NCI-H1105 treated with DMSO at 0.1 percent for 48 hours (cell line): ENCODE data around the gene MYO7B.

Experiments used
- DNase-seq: peaks from one replicate; lab custom pipeline; 2025; lab: John Stamatoyannopoulos, UW

MYO7B gene

DNA sequence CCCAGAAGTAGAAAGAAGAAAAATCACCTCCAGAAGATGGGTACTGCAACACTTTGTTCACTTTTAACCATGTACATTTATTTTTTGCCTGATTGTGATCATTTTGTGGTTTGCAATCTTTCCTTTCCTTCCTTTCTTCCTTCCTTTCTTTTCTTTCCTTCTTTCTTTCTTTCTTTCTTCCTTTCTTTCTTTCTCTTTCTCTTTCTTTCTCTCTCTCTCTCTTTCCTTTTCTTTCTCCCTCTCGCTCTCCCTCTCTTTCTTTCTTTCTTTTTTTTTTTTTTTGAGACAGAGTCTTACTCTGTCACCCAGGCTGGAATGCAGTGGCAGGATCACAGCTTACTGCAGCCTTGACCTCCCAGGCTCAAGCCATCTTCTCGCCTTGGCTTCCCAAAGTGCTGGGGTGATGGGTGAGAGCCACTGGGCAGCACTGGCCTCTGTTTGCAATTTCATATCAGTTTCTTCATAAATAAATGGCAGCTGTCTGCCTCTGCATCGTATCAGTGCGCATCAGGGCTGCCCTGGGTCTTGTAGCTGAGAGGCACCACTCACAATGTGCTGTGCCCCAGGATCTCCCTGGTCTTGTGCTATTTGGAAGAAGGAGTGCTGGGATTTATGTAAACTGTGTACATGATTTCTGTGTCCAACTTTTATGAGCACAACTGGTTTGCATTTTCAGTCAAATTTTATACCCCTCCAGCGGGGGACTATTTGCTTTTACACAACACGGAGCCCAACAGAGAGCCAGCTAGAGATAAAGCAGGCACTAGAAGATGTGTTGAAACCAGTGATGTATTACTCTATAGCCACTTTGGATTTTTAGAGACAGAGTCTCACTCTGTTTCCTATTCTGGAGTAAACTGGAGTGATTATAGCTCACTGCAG lies 146.7 kb downstream of the MYO7B start:
- no peak for DNase-seq

DNA sequence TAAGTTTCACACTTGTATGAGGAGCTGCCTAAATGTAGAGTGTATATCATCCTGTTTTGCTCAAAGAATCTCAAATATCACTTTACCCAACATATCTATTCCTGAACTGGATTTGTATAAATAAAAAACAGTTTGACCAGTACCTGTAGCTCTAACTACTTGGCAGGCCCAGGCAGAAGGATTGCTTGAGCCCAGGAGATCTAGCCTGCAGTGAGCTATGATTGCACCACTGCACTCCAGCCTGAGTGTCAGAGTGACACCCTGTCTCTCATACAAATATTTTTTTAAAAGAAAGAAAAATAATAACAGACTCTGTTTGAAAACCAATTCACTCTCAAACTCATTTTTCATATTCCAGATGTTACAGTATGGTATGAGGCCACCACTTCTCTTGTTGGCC lies 147.6 kb downstream of the MYO7B start:
- no peak for DNase-seq

DNA sequence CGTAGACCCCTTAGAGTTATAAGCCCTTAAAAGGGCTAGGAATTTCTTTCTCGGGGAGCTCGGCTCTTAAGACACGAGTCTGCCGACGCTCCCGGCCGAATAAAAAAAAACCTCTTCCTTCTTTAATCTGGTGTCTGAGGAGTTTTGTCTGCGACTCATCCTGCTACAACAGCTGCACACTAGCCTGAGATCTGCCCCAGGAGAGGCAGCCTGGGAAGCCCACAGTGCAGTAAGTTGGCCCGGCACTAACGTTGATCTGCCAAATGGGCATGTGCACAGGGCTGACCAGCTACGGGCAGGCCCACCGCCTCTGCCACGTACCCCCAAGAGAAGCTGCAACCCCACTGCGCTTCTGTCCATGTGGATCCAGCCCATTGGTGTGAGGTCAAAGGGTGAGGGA lies 148.3 kb downstream of the MYO7B start:
- no peak for DNase-seq

DNA sequence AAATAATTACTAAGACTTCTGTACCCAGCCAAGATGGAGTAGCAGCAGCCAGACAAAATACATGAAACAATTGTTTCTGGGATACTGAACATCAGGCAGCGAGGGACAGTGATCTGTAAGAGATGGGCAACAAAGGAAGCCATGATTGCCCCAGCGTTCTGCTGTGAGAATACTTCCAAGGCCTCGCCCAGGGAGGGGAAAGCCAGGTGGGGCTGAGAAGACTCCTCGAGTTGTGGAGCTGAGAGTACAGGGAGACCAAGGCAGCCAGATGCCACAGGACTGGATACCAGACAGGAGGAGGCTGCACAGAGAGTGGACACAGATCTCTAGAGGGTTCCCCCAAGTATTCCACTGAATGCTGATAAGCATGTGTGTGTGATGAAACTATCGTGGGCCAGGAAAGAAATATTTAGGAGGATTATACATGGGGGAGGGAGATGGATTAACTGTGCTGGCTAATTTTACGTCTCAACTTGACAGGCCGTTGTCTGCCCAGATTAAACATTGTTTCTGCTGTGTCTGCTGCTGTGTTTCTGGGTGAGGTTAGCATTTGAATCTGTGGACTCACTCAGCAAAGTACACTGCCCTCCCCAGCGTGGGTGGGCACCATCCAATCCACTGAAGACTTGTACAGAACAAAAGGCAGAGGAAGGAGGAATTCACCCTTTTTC lies 150.1 kb downstream of the MYO7B start:
- DNase-seq, result no peak
